H4 (cell line): ENCODE results near the gene SLC2A4. TPM values are rescaled to one million over a fixed set of nuclear protein-coding genes. Genes with fewer than 3 reads are reported as not detected.

Source experiments
- DNase-seq: peaks from one replicate; pipeline ENCODE4 v3.0.0-alpha.2; 2015; ENCODE audit warnings: low spot score
- total RNA-seq: library from RNA; depleted of rRNA; stranded (reverse); fragments of >200 nt; shearing (Covaris generic); gene quantifications from 2 replicates; pipeline ENCODE4 v1.2.3, GENCODE V29; 2014

The SLC2A4 gene
- total RNA-seq, 1 experiment from 2014 or later, result 0.17 TPM

DNA sequence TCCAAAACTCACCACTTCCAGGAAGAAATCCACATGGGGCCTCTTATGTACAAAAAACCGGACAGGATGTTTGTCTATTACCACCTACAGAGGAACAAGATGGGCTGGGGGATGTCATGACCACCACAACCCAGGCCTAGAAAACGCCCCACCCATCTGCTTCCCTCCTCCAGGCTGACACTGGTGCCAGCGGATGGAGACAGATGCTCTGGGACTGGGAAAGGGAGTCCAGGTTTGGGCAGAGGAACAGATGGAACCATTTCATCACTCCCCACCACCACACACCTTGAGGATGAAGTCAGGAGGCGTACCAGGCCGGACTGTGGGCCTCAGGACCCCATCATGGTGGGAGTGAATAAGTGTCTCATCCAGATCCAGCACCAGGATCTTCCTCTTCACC is 34.7 kb upstream of the SLC2A4 start:
- no peak for DNase-seq

DNA sequence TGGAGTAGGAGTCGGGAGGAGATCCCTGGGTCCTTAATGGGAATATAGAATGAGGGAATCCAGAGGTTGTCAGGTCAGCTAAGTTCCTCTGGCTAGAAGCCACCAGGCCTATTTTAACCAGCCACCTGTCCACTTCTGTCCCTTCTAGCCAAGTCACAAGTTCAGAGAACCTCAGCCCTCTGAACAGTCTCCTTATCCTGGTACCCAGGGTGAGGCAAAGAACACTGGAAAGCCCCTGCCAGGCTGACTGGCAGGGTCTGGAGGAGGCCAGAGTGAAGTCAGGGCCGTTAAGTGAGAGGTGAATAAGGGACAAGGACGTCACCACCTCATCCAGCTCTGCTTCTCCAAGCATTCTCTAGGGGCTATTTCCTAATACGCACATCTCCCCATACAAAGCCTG is 32.7 kb upstream of the SLC2A4 start:
- DNase-seq, result no peak

DNA sequence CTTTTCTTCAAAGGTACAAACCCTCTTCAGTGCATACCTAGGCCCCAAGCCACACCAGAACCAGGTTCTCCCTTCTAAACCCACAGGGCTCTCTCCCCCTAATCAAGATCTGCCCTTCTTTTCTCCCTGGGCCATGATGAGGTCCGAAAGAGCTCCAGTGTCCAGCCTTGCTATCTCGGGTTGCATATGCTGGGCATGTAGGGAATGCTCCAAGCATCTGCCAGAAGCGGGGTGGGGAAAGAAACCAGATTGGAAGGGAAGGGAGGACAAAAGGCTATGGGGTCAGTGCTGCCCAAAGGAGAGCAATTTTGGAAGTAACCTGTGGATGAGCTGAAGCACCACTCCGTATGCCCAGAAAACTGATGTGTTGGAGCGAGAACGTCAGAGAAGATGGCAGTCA is 32.3 kb upstream of the SLC2A4 start:
- DNase-seq, result no peak

DNA sequence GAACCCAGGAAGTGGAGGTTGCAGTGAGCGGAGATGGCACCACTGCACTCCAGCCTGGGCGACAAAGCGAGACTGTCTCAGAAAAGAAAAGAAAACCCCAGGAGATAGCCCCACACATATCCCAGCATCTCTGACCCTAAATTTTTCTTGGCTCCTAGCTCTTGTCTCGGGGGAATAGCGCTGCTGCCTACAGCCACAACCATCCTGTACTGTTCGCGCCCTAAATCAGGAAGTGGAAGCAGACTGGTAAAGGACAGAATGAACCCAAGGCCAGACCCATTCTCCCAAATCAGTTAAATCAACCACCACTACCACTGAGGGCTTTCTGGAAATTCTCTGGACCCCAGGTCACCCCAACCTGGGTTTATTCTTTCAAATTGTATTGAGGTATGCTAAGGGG is 31.7 kb upstream of the SLC2A4 start:
- DNase-seq, result no peak

DNA sequence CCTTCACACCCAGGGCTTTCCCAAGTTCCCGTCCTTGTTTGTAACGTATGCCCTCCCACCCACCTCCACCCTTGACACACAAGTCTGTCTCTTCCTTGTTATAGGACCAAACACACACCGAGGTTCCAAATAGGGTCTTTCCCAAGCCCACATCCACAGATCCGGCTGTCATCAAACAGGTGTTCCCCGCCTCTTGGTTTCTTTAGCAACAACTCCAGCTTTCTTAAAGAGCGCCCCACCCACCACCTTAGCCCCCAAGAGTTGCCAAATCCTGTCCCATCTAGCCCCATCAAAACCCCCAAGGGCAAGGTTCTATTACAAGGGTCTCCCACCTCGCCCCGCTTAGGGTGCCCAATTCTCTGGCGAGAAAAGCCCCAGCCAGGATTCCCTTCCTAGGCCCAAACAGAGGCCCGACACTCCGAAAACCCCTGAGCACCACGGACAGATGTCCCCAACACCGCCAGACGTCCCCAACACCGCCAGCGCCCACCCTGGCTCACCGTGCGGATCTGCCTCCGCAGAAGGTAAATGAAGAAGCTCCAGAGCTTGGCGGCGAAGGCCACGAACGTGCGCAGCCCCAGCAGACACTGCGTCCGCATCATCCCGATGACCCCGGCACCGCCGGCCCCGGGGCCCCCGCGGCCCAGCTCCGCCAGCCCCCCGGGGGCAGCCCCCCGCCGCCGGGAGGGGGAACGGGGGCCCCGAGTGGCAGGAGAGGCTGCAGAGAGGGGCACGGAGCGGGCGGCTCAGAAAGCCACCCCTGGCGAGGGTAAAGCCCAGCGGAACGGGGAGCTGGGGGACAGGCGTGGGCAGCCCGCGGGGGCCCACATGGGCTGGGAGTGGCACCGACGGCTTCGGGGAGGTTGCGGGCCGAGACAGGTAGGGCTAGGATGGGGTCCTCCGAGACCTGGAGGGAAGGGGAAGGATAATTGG is 30.6 kb upstream of the SLC2A4 start:
- DNase-seq, result no peak

DNA sequence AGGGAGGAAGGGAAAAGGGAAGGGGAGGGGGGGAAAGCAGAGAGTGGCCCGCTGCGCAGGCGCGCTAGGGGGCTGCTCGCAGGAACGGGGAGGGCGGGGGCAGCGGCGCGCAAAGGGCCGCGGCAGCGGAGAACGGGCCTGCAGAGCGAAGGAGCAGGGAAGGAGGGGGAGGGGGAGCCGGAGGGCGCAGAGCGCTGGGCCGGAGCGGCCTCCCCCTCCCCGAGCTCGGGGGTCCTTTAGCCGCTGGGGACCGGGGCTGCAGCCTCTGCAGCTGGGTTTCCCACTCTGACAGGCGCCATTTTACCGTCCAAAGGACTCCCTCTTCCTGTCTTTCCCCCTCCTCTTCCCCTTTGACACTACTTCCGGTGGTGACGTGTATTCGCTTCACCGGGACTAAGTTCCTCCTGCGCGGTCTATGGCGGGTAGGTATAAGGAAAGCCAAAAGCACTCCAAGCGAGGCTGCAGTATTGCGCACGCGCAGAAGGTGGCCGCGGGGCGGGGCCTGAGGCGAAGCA is 29.8 kb upstream of the SLC2A4 start, which contains the start of gene CTDNEP1:
TSS of gene CTDNEP1 (minus strand) at position 74 of the 515 bp plus-strand sequence. CDS start 438 bp downstream, outside the sequence.
- peak; percentile 98 for DNase-seq

DNA sequence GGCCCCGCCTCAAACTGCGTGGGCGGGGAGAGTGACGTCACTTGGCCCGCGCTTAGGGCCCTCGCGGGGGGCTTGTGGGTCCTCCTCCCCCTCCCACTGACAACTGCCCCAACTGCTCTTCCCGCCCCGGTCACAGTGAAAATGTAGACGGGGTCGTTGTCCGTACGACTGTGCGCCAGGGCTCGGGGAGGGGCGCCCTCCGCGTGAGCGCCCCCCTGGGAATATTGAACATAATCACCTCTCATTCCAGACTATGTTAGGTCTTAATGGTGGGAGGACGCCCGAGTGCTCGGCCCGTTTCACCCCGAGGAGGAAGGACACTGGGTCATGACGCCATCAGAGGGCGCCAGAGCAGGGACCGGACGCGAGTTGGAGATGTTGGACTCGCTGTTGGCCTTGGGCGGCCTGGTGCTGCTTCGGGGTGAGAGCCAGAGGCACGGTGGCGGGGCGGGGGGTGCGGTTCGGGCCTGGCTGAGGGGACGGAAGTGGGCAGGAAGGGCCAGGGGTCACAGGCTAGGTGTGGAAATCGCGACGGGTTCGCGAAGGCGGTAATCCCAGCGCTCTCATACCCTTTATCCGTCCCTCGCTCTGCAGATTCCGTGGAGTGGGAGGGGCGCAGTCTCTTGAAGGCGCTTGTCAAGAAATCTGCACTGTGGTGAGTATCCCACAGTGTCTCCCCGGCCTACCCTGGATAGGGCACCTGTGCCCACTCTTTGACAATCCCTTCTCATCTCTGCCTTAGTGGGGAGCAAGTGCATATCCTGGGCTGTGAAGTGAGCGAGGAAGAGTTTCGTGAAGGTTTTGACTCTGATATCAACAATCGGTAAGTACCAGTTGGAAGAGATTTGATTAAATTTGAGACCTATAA is 29.1 kb upstream of the SLC2A4 start, which contains the start of gene ELP5:
TSS of gene ELP5 (plus strand) at position 40 of the 868 bp plus-strand sequence. CDS start at position 376, 336 bp downstream.
- peak; percentile 88 for DNase-seq

DNA sequence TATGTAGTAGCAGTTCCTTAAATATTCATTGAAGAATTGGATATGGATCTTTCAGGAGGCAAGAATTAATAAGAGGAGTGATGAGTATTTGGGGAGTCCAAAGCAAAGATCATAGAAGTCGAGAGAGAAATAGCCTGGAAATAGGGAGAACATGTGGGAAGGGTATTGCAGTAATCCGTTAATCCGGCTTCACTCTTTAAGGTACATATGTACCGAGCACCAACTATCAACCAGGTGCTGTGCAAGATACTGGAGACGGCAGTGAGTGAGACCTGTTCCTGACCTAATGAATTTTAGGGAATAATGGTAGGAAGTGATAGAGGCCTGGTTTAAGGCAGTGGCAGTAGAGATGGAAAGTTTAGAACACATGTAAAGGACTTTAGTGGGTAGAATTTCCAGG is 28.4 kb upstream of the SLC2A4 start:
- no peak for DNase-seq

DNA sequence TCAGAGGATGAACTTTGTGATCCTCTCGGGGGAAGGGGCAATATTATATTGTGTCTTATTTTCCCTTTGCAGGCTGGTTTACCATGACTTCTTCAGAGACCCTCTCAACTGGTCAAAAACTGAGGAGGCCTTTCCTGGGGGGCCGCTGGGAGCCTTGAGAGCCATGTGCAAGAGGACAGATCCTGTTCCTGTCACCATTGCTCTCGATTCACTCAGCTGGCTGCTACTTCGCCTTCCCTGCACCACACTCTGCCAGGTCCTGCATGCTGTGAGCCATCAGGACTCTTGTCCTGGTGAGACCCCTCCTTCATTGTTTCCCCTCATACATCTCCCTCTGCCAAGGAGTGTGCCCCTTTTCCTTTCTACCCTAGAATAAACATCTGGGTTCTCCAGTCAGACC is 27.0 kb upstream of the SLC2A4 start:
- DNase-seq, result no peak

DNA sequence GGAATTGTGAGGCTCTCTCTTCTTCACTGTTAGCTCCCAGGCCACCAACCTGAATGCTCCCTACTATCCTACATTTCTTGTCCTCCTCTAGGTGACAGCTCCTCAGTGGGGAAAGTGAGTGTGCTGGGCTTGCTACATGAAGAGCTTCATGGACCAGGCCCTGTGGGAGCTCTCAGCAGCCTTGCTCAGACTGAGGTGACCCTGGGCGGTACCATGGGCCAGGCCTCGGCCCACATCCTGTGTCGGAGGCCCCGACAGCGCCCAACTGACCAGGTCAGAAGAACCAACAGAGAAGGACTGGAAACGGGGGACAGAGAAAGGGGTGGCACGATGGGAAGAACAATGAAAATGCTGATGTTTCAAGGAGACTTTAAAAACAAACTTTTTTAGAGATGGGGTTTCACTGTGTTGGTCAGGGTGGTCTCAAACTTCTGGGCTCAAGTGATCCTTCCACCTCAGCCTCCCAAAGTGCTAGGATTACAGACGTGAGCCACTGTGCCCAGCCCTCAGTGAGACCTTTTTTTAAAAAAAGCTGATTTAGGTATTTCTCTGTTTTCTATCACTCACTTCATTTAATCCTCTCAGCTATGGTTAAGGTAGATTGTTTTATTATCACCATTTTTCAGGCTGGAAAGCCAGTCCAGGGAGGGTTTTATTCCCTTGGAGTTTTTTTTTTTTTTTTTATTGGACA is 24.6 kb upstream of the SLC2A4 start:
- no peak for DNase-seq

DNA sequence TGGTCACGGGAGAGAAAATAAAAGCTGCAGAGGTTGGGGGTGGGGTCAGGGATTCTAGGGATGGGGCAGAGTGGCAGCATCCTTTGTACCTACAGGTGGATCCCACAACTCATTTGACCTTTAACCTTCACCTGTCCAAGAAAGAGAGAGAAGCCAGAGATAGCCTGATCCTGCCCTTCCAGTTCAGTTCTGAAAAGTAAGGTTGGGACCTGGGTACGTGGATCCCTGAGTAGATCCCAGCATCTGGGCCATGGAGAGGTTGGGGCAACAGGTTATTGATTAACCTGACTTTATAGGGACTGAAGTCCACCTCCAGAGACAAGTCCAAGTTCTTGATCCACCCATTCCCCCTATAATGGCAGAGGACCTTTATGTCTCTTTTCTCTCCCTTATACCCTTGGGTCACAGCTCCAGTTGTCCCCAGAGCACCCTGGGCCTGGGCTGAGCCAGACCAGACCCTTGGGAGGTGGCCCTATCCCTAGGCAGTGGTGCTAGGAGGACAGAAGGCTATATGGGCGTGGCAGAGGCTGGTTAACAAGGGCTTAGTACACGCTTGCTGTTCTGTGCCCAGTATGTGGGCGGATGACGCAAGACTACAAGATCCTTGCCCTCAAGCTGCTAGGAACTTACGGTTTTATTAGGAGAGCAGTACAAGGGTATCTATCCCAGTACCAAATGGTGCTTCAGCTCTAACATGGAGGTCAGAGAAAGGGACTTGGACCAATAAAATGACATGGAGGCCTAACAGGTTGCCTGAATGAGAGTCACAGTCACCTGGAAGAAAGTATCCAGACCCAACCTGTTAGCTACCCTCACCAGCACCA is 22.6 kb upstream of the SLC2A4 start:
- DNase-seq, result peak; percentile 23

DNA sequence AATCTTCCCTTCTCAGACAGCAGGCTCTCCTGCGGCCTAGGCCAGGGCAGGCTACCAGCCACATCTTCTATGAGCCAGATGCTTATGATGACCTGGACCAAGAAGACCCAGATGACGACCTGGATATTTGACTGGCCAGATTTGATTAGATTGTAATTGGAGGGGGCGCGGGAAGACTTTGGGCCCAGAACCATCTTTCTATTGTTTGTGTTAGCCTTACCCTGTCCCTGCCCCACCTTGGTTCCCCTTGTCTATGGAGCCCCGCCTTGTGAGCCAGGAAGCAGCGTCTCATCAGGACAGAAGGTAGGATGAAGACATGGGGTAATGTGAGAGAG is 22.0 kb upstream of the SLC2A4 start:
- DNase-seq, result no peak

DNA sequence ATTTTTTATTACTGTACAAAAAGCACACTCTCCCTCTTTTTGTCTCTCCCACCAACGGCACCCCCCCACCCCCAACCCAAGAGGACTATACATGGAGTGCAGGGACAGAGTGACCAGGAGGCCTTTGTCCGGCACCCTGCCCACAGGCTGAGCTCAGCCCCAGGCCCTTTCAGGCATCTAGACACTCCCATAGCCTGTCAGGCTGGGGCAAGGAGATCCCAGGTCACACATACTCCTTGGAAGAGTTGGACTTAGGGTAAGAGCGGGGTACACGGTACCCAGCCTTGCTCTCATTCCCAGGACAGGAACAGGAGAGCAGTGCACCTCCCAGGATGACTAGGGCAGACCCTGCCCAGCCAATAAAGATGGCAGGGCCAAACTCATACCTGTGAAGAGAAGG is 21.4 kb upstream of the SLC2A4 start:
- no peak for DNase-seq

DNA sequence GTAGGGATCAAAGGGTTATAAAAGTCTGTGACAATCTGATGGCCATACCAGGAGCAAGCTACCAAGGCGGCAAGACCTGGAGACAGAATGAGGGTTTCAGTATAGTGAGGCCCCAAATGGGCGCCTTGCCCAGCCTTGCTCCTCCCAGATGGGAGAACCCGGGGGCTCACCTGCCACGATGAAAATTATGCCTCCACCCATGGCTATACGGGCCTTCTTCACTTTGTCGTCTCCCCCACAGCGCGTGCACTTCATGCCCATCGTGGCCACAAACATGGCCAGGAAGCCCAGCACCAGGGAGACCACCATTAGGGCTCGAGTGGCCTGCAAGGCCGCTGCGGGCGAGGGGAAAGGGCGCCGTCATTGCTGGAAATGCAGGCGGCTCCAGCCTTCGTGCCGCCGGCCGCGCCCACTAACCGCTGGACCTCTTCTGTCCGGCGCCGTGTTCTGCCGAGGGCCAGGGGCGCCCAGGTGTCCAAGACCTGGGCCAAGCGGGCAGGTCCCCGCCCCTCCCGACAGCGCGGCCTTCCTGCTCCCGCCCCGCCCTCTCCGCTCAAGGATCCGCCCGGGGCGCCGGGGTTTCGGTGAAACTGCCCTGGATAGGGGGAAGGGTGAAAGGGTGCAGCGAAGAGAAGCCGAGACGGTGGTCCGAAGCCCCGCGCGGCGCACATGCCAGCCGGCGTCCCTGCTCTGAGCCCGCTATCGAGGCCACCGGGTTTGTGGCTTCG is 20.7 kb upstream of the SLC2A4 start:
- no peak for DNase-seq

DNA sequence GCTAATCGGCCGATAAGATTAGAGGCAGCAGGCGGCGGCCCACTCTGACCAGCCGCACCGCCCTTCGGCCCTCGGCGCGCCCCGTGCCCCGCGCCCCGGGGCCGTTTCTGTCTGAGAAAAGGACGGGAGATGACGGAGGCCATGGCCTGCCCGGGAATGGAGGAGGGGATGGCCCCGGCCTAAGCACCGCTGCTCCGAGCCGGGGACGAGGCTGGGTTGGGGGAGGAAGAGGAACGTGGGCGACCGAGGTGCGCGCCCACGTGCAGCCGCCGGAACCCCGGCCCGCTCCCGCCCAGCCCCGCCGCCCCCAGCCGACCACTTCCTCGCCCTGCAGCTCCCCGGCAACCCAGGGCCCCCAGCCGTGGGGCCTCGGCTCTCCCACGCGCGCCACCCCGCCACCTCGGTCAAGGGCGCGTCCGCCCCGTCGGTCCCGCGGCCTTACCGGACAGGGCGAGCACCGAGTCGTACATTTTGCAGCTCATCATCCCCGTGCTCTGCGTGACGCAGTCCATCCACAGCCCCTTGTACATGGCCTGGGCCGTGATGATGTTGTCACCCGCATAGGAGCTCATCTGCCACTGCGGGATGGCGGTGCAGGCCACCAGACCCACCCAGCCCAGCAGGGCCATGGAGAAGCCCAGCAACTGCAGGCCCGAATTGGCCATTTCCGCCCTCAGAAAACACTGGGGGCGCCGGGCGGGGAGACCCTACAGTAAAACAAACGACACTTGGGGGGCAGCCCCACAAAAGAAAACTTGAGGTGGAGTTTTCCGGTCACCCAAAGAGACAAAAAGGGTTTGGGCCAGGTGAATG is 19.9 kb upstream of the SLC2A4 start:
- no peak for DNase-seq

DNA sequence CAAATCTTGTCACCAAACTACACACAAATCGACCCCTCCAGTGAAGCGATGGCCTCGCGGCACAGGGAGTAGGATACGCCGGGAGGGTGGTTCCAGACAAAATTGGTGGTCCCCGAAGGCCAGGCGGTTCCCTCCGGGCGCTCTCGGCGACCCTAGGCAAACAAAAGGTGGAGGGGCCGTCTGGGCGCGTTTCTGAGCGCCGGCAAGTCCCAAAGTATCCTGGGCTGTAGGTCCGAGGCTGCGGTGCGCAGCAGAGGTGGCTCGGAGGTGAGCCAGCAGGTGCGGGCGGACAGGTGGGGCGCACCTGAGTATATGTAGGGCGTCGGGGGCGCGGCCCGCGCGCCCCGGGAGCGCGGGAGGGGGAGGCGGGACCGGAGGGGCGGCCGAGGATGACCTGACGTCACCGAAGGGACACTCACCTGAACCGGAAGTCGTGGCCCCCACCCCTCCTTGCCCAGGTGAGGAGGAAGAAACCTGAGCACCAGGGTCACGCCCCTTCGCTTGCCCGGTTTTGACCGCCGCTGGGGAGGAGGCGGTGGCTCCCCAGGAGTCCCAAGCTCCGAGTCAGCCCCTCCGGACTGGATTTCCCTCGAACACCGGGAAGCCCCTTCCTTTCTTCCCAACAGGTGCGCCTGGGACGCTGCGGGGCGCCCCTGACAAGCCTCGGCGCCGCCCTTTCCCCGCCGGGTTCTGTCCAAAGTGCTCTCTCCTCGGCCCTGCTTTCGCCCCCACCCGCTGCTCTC is 19.2 kb upstream of the SLC2A4 start, which contains the start of gene CLDN7:
TSS of gene CLDN7 (minus strand) at position 287 of the 743 bp plus-strand sequence. CDS start 435 bp downstream, outside the sequence.
- DNase-seq, result no peak

DNA sequence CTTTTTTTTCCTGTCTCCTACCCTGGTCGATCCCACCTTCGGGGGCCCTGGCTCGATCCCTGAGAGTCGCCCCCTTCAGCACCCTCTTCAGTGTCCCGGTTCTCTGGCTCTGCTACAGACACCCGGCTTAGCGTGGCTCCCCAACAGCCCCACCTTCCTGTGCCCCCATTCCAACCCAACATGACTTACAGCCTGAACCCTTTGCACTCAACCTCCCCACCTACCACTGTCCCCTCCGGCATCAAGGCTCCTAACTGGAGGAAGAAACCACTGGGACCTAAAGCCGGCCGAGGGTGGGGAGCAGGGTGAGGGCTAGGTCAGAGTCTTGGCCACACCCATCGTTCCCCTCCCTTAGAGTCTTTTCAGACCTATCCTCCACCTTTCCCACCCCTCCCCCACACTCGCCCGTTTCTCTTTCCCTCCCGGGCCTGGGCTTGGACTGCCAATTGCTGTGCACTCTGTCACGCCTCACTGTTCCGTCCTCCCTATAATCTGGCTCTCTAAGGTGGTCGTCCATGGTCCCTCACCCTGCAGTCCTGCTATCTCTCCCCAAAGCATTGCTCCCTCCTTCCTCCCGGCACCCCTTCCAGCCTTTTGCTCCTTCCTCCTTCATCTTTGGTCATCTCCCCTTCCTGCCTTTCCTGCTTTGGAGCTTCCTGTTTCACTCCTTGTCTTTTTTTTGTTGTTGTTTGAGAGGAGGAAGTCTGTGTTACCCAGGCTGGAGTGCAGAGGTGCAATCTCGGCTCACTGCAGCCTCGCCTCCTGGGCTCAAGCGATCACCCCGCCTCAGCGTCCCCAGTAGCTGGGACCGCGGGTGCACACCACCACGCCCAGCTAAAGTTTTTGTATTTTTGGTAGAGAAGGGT is 18.4 kb upstream of the SLC2A4 start:
- DNase-seq, result no peak

DNA sequence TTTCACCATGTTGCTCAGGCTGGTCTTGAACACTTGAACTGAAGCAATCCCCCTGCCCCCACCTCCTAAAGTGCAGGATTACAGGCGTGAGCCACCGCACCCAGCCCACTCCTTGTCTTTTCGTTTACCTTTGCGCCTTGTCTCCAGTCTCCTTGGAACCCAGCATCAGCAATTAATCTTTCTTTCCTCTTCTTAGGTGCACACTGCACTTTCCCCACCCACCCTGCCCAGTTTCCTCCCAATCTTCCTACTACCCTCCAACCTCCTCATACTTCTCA is 17.8 kb upstream of the SLC2A4 start:
- DNase-seq, result no peak
